Panc1 (cell line): ENCODE measurements around the gene GEN1. TPM values are rescaled to one million over a fixed set of nuclear protein-coding genes. Genes with fewer than 3 reads are reported as not detected.

Experiments used
- ATAC-seq: fragments of 200-7000 bp; cut with Tn5 transposase; 2 replicates; pipeline ENCODE4 v1.9.1; 2020; ENCODE audit warnings: mild to moderate bottlenecking, moderate library complexity
- BruUV-seq: library from RNA; stranded (reverse); fragments of 400-500 nt; replicated peaks from 2 replicates; lab custom pipeline; 2021; lab: Mats Ljungman, UMichigan
- CTCF ChIA-PET: fragments of 300-600 bp; sonication (Branson Sonifier 250); formaldehyde crosslinking; loops from one replicate; lab custom pipeline; 2022; ENCODE audit warnings: antibody characterized with exemption; lab: Charles Lee
- POLR2A ChIA-PET: fragments of 300-600 bp; sonication (Branson Sonifier 250); formaldehyde crosslinking; loops from one replicate; lab custom pipeline; 2022; ENCODE audit warnings: antibody characterized with exemption; lab: Charles Lee
- DNase-seq: peaks from one replicate; pipeline ENCODE4 v3.0.0-alpha.2; 2010; ENCODE audit warnings: low read depth, low spot score
- H3K27ac ChIP-seq: 2 replicates; pipeline ENCODE4 v1.5.1; 2011; ENCODE audit warnings: mild to moderate bottlenecking, low read length, inconsistent platforms
- H3K27me3 ChIP-seq: fragments of 200-500 bp; sonication (Bioruptor generic); 2 replicates; pipeline ENCODE4 v1.6.0; 2014; ENCODE audit warnings: low read length, inconsistent platforms; ENCODE audit not compliant: control insufficient read depth, insufficient read depth
- H3K36me3 ChIP-seq: fragments of 200-500 bp; sonication (Bioruptor generic); 2 replicates; pipeline ENCODE4 v1.5.1; 2014; ENCODE audit warnings: inconsistent platforms, mild to moderate bottlenecking, low read length, moderate library complexity; ENCODE audit not compliant: control insufficient read depth, insufficient read depth
- H3K4me1 ChIP-seq: 2 replicates; pipeline ENCODE4 v1.5.1; 2011; ENCODE audit warnings: inconsistent platforms, mild to moderate bottlenecking, low read length, moderate library complexity; ENCODE audit not compliant: control insufficient read depth, insufficient read depth
- H3K4me3 ChIP-seq, 2 experiments: 2 replicates each; pipeline ENCODE4 v1.5.1; 2011 to 2012; ENCODE audit warnings: low read depth in 2 of 2, low read length in 2 of 2, mild to moderate bottlenecking in 2 of 2, inconsistent platforms in 1 of 2, moderate library complexity in 1 of 2
- H3K9me3 ChIP-seq: fragments of 200-500 bp; sonication (Bioruptor generic); 2 replicates; pipeline ENCODE4 v1.5.1; 2014; ENCODE audit warnings: low read depth, mild to moderate bottlenecking, inconsistent platforms, low read length, moderate library complexity; ENCODE audit not compliant: control insufficient read depth, insufficient read depth
- CTCF ChIP-seq: fragments of 450-650 bp; IDR thresholded peaks from 2 replicates; pipeline ENCODE4 v1.5.1; 2017; ENCODE audit warnings: mild to moderate bottlenecking
- POLR2AphosphoS5 ChIP-seq: IDR thresholded peaks from 2 replicates; pipeline ENCODE4 v1.6.1; 2012; ENCODE audit warnings: mild to moderate bottlenecking, low read depth, low read length, moderate library complexity
- REST ChIP-seq, 2 experiments: IDR thresholded peaks; 2 replicates each; pipeline ENCODE4 v1.6.1; 2011 to 2012; ENCODE audit warnings: low read depth in 2 of 2, control low read depth in 1 of 2, low read length in 1 of 2, mild to moderate bottlenecking in 1 of 2, moderate library complexity in 1 of 2; ENCODE audit not compliant: insufficient read depth in 1 of 2
- SIN3A ChIP-seq: IDR thresholded peaks from 2 replicates; pipeline ENCODE4 v1.6.1; 2012; ENCODE audit warnings: low read depth, mild to moderate bottlenecking, low read length, moderate library complexity, borderline replicate concordance; ENCODE audit not compliant: insufficient read depth
- TCF7L2 ChIP-seq: IDR thresholded peaks from 2 replicates; pipeline ENCODE4 v1.6.1; 2011; ENCODE audit warnings: mild to moderate bottlenecking, low read depth, low read length, inconsistent platforms
- in situ Hi-C: cut with HindIII; loops from 2 replicates; pipeline ENCODE4 v1.10.0; 2016; ENCODE audit warnings: low sequenced_read_pairs, low pct_unique_long_range_greater_than_20kb
- intact Hi-C: fragments of 100-400 bp; cut with micrococcal nuclease; formaldehyde crosslinking; loops from one replicate; pipeline ENCODE4 v1.10.0; 2022; ENCODE audit not compliant: unreplicated experiment
- total RNA-seq: library from RNA; stranded (reverse); gene quantifications from one replicate; pipeline ENCODE4 v1.2.1, GENCODE V29; 2021; ENCODE audit not compliant: unreplicated experiment

Gene GEN1
- total RNA-seq, 1 experiment from 2014 or later: 24.0 TPM

GRCh38 chr2:17803497-17803896, 49.6 kb downstream of the GEN1 start:
- no peaks in the 10 kb centered on the region for H3K36me3 ChIP-seq
- no peak overlapping the region for H3K4me3 ChIP-seq
- H3K4me1 ChIP-seq: no peaks in the 10 kb centered on the region
- H3K27ac ChIP-seq: no peak overlapping the region
- no TSS peak for BruUV-seq
- ChIA-PET POLR2A (no interaction called here), CTCF (no interaction called here)
- TF ChIP-seq SIN3A (no peak), REST (IDR thresholded peaks at IDR 0.05; ENCODE audit: insufficient read depth in 1 of 2, low read depth in 2 of 2, low read length in 1 of 2) (no peak), CTCF (no peak), POLR2AphosphoS5 (no peak), TCF7L2 (no peak)
- H3K27me3 ChIP-seq: no peaks in the 10 kb centered on the region; the same call in 1 of the 2 replicates
- in situ Hi-C loops (no loop called here), intact Hi-C loops (no loop called here)
- DNase-seq (no peak), ATAC-seq (no peak)
- H3K9me3 ChIP-seq: no peaks in the 10 kb centered on the region

GRCh38 chr2:17804358-17804757, 50.4 kb downstream of the GEN1 start:
- intact Hi-C loops: no loop called here
- H3K36me3 ChIP-seq: no peaks in the 10 kb centered on the region
- no peak overlapping the region for H3K27ac ChIP-seq
- BruUV-seq: no TSS peak
- H3K27me3 ChIP-seq: no peaks in the 10 kb centered on the region; the same call in 1 of the 2 replicates
- H3K4me1 ChIP-seq: no peaks in the 10 kb centered on the region
- DNase-seq (no peak), ATAC-seq (no peak)
- in situ Hi-C loops: no loop called here
- H3K4me3 ChIP-seq: no peak overlapping the region
- CTCF ChIA-PET: no interaction called here
- H3K9me3 ChIP-seq: no peaks in the 10 kb centered on the region
- TF ChIP-seq CTCF: no peak
- TF ChIP-seq SIN3A: no peak
- TF ChIP-seq POLR2AphosphoS5: no peak
- TF ChIP-seq TCF7L2: no peak
- TF ChIP-seq REST (IDR thresholded peaks at IDR 0.05; ENCODE audit: insufficient read depth in 1 of 2, low read depth in 2 of 2, low read length in 1 of 2): no peak
- POLR2A ChIA-PET: no interaction called here
